SIG-M5 (cell line): Measurements from ENCODE around the gene IQGAP2.
"Not testable (repeated sequence)": the region's sequence is repeated elsewhere in the genome, so short reads cannot be mapped to it uniquely, and the experiment has no call there.

ENCODE experiments used
- DNase-seq: peaks from one replicate; lab custom pipeline; 2025; lab: John Stamatoyannopoulos, UW

Gene IQGAP2

GRCh38 chr5:76579166-76579937 lies 176.3 kb downstream of the IQGAP2 start:
- no peak for DNase-seq

DNA sequence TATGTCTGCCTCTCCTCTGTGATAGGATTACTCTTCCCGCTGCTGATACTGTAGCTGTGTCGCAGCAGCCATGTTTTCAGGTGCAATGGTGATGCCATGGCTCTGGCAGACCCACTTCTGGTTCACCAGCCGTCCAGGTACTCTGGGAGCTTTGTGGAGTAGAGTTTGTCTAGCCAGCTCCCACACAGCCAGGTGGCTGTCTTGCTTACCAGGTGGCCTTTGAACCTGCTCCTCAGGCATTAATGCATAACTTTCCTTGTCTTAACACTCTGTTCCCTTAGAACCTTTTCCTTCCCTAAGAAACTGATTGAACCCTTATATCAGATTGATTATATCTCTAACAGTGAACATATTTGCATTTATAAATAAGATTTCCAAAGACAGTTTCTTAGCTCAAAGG lies 177.9 kb downstream of the IQGAP2 start:
- DNase-seq: no peak

GRCh38 chr5:76582230-76583162 lies 179.4 kb downstream of the IQGAP2 start:
- DNase-seq: peak; percentile 74

GRCh38 chr5:76583163-76584047 lies 180.3 kb downstream of the IQGAP2 start:
- DNase-seq: no peak

DNA sequence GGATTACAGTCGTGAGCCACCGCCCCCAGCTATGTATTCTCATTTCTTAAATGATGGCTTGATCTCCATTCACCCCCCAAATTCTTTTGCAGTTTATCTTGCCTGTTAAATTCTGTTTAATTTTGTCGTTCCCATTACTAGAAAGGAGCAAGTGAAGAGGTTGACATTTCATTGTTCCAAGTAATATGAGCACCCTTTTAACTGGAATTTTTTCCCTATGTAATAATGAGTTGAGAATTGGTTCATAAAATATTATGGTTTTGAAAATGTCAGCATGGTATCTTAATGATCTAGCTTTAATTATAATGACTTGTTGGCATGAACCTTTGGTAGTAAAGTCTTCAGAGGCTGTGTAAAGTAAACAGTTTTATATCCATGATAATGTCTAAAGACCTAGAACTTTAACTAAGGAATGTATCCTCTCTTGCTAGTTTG lies 182.7 kb downstream of the IQGAP2 start:
- no peak for DNase-seq

DNA sequence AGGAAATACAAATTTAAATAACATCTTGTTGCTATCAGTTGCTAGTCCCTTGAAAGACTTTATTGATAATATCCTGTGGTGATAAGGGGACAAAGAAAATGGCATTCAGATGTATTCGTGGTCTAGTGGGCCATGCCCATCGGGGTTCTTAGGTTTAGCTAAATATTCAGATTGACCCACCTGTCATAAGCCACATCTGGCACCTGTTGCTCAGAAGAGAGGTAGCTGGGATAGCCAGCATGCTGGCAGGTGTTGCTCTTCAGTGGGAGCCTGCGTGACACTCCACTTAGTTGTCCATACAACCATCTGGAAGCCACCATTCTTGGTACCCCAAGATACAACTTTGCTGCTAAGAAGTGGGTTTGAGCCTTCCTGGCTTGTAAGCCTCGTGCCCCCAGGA lies 183.4 kb downstream of the IQGAP2 start:
- no peak for DNase-seq

DNA sequence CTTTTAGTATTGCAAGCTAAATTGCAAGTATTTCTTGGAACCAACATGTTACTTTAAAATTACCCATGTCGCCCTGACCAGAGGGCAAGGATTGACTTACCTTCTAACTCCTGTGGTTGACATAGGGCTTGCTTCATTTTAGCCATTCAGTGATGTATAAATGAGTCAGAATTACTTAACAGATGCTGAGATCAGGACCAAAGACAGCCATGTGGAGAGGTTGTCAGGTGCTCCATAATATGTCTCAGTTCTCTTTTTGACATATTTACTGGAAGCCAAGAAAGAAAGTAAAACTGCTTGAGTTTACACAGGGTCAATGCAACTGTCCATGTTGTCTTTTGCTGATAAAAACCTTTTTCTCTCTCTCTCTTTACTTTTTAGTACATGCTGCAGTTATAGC lies 186.9 kb downstream of the IQGAP2 start:
- DNase-seq: no peak

DNA sequence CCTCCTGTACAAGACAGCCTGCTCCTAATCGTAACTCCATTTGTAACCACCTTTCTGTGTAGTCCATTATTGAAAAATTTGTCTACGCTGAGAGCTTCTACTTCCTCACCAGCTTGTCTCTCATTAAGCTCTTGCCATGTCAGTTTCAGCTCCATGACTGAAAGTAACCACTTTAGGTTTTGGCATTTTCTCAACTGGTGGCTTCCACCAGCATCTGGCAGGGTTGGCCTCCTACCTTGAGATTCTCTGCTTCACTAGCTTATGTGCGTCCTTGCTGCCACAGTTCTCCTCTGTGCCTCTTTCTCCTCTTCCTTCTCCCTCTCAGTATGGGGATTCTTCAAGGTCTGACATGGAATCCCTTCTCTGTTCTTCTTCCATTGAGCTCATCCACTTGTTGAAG lies 188.3 kb downstream of the IQGAP2 start:
- no peak for DNase-seq

DNA sequence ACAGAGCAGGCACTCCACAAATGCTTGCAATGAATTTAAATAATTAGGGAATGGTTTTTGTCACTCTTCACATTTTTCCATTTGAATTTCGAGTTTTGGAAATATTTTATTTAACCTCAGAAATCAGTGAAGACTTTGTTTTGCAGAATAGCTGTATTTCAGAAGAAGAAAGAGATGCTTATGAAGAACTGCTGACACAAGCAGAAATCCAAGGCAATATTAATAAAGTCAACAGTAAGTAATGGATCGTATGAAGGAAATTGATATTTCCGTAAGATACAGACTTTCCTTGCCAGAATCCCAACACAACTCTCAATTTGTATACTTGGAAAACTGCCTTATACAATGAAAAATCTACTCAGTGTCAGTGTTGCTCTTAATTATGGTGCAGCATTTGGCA lies 189.6 kb downstream of the IQGAP2 start:
- no peak for DNase-seq

DNA sequence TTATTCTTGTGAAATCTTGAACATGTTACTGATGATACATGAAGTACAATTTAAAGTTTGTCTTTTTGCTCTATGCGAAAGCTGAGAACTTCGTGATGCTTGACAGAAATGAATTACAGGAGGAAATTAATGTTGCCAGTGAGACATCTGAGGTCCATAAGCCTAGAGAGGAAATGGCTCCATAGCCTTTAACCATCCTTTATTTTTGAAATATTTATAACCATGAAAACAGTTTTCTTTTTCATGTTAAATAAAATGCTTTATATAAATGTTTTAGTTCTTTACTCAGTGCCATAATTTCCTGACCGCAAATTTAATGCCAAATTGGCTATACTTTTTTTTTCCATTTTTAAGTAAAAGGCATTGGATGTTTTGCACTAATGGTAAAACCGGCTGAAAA lies 191.0 kb downstream of the IQGAP2 start:
- no peak for DNase-seq

GRCh38 chr5:76595755-76596481 lies 192.8 kb downstream of the IQGAP2 start:
- DNase-seq: no peak

DNA sequence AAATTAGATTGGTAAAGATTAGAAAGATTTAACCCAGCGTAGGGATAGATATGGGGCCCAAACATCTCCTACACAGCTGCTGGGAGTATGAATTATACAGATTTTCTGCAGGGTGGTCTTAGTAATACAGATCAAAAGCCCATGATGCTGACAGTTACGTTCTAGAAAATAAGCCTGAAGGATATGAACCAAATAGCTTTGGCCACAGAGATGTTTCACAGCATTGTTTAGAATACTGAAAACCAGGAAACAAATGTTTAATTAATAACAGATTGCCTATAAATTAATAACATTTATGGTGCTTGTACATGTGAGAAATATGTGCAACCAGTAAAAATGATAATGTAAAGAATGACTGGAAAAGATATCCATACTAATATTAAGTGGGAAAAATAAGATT lies 195.4 kb downstream of the IQGAP2 start:
- no peak for DNase-seq

GRCh38 chr5:76600716-76601115 lies 197.6 kb downstream of the IQGAP2 start:
- DNase-seq: no peak

GRCh38 chr5:76601470-76601869 lies 198.4 kb downstream of the IQGAP2 start:
- DNase-seq: no peak

DNA sequence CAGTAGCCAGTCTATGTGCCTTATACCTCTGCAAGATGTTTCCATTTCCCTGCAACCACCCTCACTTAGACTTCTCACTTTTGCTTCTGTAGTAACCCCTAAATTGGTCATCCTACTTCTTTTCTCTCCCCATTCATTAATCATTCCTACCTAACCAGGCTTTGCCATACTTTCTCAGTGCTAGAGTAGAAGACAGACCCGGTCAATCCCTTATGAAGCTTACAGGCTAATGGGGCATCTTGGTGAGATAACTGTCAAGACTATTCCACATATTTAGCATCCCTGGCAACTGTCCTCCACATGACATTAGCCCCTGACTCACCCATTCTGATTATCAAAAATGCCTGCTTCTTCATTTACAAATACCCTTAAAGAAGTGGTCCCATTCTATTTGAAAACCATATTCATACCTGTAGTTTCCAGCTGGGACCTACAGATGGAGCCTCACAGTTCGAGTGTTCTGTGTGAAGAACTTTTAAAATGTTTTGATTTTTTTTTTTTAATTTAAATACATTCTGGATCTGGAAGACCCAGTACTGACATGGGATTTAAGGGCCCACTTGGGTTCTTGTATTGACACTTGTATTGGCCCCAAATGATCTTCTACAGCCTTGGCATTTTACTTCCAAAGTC lies 199.1 kb downstream of the IQGAP2 start:
- DNase-seq: no peak

DNA sequence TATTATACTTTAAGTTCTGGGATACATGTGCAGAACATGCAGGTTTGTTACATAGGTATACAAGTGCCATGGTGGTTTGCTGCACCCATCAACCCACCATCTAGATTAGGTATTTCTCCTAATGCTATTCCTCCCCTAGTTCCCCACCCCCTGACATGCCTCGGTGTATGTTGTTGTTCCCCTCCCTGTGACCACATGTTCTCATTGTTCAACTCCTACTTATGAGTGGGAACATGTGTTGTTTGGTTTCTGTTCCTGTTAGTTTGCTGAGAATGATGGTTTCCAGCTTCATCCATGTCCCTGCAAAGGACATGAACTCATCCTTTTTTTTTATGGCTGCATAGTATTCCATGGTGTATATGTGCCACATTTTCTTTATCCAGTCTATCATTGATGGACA lies 200.9 kb downstream of the IQGAP2 start:
- DNase-seq: not testable (repeated sequence)

DNA sequence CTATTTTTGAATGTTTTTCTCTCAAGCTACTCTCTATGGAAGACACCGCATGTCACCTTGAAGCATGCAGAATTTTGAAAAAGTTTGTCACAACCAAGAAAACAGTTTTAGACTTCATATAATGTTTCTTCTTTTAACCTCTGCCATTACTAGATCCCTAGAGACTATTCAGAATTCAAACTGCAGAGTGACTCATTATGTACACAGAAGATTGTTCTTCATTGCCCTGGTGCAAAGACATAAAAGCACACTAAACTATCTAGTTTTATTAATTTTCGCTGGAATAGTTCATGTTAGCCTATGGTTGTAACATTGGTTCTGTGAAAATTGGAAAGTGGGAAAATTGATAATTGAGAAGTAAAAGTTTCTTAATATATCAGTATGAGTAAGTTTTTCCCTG lies 201.8 kb downstream of the IQGAP2 start:
- no peak for DNase-seq

DNA sequence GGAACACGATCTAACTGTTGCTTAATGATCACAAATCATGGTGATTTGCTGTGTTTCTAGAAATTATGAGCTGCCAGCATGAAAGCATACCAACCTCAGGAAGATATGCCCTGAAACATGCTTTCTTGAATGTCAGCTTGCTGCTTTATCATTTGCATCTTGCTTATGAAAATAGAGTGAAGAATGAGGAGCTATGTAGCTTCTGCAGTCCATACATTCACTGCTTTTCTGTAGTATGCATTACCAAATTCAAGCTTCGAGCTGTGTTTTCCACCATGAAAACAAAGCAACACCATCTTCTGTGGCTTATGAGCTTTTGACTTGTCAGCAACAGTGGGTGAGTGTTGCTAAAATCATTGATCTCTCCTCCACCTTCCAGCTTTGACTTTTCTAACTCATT lies 203.6 kb downstream of the IQGAP2 start:
- DNase-seq: no peak

DNA sequence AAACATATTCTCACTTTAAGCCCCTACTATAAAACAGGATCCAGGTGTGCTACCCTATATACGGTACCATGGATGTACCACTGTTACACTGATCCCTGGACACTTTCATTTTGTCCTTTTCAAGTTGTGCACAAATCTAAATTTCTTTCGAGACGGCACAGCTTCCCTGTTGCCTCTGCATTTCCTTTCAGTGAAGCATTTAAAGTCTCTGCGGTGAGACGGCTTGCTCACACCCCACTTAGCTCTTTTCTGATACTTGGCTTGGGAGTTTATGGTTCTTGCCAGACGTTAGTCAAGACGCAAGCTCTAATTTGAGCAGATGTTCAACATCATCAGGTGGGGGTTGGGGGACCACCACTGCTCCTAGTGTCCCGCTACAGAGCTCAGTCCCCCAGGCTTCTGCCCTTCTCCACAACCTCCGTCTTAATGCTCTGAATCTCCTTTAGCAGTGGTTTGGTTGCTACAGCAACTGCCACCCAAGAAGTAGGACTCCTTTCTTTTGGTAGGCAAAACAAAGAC lies 204.3 kb downstream of the IQGAP2 start:
- no peak for DNase-seq

DNA sequence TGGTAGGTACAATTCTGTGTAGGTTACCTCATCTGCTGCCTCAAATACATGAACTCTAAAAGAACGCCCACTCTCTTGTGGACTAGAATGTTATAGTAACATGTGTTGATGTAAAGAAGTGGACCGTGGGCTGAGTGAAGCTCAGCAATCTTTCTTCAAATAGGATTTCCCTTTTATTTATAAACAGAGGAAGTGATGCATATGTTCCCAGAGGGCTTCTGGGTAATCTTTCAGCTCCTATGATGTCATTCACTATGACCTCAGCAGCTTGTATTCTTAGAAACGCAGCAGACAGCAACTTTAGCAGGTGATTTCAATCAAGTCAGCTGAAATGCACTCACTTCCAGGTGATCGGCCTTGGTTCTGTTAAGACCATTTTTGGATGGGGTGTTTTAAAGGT lies 205.7 kb downstream of the IQGAP2 start:
- DNase-seq: no peak

- no peak for DNase-seq
Observed at GRCh38 chr5:76610196-76610595, 207.1 kb downstream of the IQGAP2 start.
